HG03565 (cell line): ENCODE data around the gene TIMP2.
"Not testable (repeated sequence)": the region's sequence is repeated elsewhere in the genome, so short reads cannot be mapped to it uniquely, and the experiment has no call there.

ENCODE experiments used
- ATAC-seq: cut with Tn5 transposase; IDR thresholded peaks from one replicate; pipeline ENCODE4 v1.9.1; 2021; ENCODE audit warnings: mild to moderate bottlenecking, moderate library complexity; ENCODE audit not compliant: unreplicated experiment

The TIMP2 gene

DNA sequence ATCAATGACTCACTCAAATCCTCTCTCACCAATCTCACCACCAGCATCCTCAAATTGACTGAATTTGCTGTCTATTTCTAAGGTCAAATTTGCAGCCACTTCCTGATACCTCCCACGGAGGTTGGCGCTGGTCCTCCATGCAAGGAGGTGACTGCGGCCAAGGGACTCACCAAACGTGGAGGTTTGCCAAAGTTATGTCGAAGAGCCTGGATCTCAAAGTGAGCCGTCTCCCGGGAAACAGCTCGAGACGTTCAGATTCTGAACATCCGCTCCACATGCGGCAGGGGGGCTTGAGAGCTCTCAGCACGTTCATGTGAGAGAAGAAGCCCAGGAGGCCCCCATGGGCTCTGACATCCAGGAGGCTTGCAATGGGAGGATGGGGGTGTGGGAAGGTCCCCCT is 31.9 kb upstream of the TIMP2 start:
- no peak for ATAC-seq

DNA sequence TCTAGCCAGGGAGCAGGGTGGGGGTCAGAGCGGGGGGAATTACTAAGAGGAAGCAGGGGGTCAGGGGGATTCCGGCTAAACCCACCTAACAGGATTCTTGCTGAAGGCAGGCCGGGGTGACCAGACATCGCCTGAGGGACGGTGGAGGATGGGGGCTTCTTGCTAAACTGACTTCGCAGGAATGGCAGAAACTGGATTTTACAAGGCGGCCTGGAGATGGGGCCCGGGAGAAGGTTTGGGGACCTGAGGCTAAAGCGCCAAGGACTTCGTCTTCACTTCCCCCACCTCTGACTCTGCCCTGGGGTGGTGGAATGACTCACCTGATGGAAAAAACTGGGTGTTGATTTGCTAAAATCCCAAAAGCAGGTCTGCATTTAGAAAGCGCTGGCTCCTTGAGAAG is 31.1 kb upstream of the TIMP2 start:
- no peak for ATAC-seq

DNA sequence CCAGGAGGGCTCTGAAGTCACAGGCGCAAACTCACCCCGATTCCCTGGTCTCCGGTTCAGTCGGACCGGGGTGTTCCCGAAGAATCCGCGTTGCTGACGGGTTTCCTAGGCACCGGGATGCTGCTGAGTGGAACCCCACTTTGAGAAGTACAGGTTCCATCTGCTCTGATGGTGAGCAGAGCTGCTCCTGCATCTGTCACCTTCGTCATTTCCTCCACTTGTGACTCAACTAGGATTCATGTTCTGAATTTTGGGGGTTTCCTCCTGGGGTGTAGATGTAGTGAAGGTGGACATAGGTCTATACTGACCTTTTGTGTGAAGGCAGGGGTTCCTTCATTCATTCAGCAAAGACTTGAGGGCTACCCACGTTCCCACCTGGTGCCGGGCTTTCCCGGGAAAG is 29.5 kb upstream of the TIMP2 start:
- no peak for ATAC-seq

DNA sequence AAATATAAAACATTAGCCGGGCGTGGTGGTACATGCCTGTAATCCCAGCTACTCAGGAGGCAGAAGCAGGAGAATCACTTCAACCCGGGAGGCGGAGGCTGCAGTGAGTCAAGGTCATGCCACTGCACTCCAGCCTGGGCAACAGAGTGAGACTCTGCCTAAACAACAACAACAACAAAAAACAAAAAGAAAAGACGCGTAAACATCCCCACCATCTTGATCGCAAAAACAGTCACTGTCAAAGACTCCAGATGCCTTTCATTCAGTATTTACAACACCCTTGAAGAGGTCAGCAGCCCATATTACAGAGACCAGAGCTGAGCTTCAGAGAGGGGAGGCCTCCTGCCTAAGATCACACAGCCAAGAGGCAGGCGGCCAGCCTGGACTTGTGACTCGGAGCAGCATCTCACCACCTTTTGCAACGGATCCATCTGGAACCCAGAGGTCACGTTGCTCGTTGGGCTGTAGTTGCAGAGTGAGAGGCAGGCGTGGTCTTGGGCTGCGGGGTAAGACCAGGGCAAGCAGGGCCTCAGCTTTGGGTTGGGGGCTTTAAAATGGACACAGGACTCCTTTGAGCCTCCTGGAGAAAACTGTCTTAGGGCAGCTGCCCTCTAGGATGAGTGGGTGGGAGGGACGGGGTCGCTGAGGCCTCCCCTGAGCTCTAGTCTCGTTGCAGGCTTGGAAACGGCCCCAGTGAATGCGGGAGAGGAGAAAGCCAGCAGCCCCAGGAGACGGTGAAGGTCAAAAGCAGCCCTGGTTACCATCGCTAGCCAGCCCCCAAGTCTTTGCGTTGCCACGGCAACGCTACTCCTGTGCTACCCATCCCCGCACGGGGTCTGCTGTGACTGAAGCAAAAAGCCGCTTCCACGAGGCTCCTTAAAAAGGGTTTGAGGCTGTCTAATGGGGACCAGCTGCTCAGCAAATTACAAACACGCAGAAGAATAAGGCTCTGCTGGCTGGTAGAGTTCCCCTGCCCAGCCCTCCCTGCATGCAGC is 28.5 kb upstream of the TIMP2 start:
- ATAC-seq, result no peak

DNA sequence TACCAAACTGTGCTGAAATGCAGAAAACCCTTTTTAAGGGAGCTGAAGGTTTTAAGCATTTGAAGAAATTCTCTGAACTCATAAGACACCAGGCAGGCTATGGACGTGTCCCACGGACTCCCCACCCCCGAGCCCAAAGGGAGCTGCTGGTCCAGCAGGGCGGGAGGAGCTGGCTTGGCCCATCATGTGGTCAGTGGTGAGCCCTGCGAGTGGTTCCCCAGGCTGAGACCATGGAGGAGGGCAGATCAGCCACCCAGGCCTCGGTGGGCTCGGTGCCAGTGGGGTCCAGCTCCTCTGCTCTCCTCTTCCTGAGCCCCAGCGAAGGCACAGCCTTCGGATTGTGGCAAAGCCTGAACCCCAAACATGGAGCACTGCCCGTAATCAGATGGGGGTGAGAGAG is 27.5 kb upstream of the TIMP2 start:
- no peak for ATAC-seq

DNA sequence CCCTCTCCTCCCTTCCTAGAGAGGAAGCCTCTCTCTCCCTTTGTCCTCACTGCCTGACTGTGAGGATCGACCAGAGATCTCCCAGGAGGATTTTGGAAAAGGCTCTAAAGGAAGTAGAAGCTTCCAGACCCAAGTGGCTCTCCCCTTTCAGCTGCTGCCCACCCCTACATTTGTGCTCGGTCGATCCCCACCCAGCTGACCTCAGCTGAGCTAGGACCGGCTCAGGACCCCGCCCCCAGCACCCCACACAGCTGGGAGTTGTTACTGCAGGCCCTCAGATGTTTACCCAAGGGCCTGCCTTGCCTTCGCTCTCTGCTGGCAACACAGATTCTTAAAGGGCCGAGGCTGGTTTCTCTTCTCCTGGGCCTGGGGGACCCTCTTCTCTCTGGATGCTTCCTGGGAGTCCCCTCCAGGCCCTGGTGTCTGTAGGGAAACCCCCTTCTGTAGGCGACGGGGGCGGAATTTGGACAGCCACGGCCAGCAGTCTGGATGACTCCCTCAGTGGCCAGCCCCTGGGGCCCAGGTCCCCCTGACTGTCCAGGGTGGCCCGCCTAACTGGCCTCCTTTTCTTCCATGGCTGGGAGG is 26.9 kb upstream of the TIMP2 start:
- no peak for ATAC-seq

DNA sequence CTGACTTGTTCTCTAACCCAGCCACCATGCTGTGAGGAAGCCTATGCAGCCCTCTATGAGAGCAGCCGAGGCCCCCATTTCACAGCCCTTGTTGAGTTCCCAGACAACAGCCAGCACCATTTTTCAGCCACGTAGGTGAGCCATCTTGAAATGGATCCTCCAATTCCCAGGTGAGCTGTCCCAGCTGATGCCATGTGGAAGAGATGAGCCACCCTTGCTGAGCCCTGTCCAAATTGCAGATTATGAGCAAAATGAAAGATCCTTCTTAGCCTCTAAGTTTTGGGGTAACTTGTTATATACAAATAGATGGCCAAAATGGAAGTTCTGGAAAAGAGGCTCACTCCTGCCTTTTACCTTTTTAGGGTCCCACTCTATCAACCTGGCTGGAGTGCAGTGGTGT is 25.7 kb upstream of the TIMP2 start:
- ATAC-seq, result no peak

DNA sequence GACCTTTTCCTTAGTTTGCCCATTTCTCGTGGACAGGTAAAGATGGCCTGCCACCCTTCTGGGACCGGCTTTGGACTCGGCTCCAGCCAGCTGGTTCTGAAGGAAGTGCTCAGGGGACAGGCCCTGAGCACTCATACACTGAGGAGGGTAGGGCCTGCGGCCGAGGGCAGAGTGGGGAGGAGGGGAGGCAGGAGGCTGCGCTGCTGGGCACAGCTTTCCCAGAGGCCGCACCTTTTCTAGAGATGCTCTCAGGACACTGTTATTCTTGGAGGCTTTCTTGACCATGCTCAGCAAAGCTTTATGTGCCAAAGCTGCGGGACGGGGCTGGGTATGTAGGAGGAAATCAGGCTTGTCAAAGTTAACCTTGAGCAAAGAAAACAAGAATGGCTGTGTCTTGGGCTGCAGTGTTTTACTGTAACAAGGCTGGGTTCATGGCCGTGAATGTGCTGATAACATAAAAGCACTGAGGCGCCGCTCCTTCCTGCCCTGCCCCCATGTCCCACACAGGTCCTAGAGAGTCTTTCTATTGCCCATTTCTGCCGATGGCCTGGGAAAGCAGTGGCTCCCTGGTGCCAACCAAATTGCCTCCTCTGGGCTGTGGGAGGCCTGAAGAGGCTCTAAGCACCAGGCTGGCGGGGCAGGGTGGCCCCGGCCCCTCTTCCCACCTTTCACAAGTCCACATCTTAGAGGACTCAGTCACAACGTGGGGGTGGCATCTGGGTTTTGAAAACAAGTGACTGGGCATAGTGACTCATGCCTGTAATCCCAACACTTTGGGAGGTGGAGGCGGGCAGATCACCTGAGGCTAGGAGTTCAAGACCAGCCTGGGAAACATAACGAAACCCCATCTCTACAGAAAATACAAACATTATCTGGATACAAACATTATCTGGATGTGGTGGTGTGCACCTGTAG is 22.3 kb upstream of the TIMP2 start:
- ATAC-seq, result no peak

DNA sequence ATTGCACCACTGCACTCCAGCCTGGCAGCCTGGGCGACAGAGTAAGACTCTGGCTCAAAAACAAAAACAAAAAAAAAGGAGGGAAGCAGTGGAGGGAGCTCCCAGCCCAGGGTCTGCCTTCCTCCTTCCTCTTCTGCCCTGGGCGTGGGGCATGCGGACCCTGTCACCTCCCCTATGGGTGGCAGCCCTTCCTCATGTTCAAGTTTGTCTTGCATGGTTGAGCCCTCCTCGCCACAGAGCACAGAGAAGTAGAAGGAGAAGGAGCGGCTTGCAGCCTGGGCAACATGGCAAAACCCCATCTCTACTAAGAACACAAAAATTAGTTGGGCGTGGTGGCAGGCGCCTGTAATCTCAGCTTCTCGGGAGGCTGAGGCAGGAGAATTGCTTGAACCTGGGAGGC is 21.4 kb upstream of the TIMP2 start:
- no peak for ATAC-seq

DNA sequence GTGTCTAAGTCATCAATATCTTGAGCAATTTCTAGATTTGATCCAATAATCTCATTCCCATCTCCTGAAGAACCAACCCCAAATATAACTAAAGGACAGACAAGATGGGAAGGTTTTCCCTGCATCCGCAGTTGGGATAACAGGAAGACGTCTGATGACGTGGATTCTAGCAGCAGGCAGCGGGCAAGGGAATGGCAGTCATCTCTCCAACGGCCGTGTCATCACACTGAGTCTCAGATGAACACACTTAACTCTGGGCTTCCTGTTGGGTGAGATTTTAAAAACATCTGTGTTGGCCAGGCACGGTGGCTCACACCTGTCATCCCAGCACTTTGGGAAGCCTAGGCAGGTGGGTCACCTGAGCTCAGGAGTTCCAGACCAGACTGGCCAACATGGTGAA is 20.9 kb upstream of the TIMP2 start:
- no peak for ATAC-seq

DNA sequence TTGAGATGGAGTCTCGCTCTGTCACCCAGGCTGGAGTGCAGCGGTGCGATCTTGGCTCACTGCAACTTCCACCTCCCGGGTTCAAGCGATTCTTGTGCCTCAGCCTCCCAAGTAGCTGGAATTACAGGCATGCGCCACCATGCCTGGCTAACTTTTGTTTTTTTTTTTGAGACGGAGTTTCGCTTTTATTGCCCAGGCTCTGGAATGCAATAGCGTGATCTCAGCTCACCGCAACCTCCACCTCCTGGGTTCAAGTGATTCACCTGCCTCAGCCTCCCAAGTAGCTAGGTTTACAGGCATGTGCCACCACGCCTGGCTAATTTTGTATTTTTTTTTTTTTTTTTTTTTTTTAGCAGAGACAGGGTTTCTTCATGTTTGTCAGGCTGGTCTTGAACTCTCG is 20.3 kb upstream of the TIMP2 start:
- ATAC-seq, result not testable (repeated sequence)

DNA sequence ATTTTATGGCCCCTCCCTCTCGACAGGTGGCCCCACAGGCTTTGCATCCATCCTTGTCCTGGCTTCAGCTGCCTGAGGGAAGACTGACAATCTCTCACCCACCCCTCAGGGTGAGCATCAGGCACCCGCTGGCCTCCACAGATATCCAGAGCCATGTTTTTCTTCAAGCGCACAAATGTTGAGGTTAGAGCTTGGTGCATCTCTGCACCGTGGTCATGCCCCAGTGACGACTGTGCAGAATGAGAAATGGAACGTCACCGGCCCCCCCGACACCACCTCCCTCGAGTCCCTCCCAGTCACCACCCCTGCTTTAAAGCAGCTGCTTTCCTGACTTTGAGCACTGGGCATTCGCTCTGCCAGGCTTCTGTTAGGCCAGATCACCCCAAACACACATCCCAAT is 19.8 kb upstream of the TIMP2 start:
- ATAC-seq, result no peak

DNA sequence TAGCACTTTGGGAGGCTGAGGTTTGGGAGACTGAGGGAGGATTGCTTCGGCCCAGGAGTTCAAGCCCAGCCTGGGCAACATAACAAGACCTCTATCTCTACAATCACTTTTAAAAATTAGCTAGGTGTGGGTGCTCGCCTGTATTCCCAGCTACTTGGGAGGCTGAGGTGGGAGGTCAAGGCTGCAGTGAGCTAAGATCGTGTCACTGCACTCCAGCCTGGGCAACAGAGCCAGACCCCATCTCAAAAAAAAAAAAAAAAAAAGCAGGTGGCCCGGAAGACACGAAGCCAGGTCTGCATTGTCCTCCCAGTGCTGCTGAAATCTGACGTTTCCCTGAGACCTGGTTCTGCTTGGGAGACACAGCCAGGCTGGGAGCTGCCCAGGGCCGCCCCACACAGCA is 18.8 kb upstream of the TIMP2 start:
- no peak for ATAC-seq

DNA sequence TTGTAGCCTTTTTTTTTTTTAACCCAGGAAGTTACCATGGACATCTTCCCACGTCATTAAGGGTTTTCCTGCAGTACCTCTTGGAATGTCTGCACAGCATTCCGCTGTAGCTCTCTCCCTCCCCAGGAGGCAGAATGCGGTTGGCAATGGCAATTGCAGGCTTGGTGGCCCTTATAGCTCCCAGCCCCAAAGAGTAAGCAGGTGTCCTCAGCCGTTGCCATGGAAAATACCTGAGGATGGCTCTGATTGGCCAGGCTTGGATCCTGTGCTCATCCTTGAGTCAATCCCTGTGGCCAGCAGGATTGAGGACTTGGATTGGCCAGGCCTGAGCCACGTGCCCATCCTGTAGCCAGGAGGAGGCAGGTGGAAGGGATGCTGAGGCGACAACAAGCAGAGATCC is 15.5 kb upstream of the TIMP2 start:
- no peak for ATAC-seq

DNA sequence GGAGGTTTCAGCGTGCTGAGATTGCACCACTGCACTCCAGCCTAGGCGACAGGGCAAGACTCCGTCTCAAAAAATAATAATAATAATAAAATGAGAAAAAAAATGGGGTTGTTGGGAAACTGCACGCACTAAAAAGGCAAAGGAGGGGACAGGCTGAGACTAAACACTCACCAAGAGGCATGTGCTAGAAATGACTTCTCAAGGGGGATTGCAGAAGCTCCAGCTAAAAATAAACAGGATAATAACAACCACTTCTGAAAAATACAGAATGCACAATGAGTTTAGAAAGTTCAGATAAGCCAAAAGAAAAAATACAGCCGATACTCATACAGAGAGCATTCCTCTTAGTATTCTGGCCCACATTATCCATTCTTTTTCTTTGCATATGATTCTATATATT is 15.1 kb upstream of the TIMP2 start:
- ATAC-seq, result no peak

DNA sequence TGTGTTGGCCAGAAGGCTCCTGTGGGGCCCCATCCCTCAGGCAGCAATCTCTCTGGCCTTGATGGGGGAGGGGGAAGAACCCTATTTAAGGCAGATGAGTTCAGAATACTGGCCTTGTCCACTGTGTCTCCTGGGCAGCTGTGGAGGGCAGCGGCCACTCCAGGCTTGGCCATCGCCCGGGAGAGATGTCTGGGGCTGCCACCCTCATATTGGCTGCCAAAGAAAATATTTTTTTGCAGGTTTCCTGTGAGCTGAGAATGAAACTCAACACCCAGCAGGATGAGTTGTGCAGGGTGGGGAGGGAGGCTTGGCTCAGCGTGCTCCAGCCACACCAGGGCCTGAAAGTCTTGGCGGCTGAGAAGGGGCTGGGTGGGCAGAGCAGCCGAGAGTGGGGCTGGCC is 14.4 kb upstream of the TIMP2 start:
- no peak for ATAC-seq

DNA sequence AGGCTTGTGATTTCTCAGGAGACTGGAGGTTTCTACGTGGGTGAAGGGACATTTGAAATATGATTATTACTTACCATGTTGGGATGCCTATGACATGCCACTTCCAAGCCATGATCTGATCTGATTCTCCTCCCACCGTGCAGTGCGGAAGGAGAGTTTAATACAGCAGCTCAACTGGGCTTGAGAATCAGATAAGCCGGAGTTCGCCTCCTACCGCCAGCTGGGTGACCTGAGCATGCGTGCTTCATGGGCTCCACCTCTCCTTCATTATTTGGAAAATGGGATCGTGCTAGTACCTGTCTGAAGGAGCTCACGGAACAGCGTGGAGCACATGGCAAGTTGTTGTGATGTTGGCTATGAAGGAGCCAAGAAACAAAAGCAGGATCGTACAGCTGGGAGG is 12.4 kb upstream of the TIMP2 start:
- ATAC-seq, result no peak

DNA sequence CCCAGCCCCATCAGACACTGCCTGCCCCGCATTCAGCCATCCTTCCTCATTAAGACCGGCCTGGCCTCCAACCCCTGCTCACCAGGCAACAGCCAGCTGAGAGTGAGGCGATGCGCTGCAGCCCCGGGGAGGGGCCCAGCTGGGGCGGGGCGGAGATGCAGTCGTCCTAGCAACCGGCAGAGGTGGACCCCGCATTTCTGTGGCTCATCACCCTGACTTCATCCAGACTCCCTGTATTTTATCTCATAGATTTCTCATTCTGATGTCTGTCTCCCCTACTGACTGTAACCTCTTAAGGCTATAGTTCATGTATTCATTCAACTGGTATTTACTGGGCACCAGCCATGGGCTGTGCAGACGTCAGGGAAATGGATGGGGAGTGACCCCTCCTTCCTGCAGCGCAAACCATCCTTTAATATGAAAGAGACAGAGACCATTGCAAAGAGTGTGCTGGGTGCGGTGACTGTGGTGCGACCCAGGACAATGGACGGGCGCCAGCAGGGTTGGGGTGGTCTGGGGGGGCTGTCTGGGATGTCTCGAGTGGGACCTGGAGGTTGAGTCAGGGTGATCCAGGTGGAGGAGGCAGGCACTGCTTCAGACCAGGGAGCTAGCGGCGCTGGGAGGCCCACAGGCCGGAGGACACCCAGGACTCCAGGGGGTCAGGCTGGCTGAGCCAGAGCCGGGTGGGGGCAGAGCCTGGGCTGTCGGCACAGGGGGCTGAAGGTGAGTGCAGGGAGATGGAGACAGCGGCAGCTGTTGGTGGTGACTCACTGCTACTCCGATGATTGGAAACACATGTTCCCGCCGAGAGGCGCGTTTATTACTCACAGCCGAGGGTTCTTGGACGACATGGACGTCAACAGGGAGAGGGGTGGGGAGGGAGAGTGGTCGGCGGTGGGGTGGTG is 10.5 kb upstream of the TIMP2 start:
- ATAC-seq, result no peak

DNA sequence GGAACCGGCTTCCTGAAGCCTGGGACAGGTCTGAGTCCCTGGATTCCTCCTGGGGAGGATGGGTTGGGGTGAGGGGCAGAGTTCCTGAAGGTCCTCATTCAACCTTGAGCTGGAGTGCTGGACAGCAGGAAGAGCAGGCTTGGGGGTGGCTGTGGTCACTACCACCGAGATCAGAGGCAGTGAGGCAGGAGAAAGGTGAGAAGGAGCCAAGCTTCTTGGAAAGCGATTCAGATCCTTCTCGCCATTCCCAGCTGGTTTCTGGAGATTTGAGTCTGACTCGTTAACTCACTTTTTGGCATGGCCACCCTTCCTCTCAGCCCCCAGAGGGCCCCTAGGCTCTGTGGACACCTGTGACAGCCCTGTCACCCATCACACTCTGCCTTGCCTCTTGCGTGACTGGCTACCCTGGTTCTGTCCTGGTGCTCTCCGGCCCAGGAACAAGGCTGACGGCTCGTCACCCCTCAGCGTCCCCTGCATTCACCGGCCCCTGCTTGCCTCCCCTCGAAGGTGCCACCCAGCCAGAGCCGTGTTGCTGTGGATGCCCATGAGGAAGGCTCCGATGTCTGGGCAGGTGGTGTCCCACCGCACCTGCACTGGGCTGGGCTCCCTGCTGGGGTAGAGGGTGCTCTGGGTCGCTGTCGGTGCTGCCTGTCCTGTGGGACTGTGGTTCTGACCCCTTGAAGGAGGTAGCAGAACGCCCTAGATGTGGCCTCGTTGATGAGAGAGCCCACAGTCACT is 9.7 kb upstream of the TIMP2 start:
- ATAC-seq, result no peak
